HCEC 1CT (cell line): ENCODE measurements around the gene DOHH.
A peak's percentile ranks its signal among the peaks of the same experiment; 100 is the strongest.
"Not testable (repeated sequence)": the region's sequence is repeated elsewhere in the genome, so short reads cannot be mapped to it uniquely, and the experiment has no call there.

ENCODE experiments used
- DNase-seq: peaks from one replicate; pipeline ENCODE4 v3.0.0-alpha.2; 2017

The DOHH gene

DNA sequence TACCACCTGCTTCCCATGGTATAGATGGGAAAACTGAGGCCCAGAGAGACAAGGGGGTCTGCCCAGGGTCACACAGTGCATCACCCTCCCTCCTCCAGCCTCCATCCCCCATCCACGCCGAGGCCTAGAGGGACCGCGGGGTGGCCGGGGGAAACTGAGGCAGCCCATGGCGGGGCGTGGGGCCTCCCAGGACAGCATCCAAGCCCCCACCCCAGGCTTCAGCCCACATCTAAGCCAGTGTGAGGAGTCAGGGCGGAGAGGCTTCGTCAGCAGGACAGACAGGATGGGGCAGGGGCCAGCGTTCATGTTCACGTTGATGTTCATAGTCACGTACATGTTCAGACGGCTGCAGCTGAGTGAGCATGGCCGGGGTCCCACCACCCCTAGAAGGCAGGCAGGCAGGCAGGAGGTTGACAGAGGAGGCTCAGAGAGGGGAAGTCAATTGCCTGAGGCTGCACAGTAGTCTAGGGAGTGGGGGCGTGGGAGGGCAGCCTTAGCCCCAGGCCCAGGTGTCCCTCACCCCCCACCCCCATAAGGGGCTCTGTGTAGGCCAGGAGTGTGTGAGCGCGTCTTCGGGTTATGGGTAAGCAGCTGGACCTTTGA is 43.4 kb downstream of the DOHH start:
- DNase-seq: no peak

DNA sequence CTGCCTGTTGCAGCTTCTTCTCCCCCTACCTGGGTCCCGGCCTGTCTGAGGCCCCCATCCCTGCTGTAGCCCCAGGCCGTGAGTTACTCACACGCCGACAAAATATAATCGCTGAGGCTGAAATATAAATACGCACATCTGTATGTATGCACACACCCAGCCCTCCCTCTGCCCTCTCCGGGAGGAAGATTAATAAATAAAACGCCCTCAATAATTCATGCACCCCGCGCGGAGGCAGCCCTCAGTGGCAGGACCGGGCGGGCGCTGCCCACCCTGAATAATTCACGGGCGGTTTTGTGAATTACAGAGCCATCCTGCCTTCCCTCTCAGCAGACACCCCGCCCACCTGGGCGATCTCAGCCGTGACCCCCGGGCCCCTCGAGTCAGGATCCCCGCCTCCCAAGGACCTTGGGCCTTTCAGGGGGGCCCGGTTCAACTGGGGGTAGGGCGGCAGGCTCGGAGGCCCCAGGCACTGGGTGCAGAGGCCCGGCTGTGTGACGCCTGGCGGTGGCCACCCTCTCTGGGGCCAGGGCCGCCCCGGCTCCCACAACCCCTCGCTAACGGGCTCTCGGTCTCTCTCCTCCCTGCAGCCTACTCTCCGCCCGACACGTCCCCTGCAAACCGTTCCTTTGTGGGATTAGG is 44.4 kb downstream of the DOHH start:
- DNase-seq: no peak

DNA sequence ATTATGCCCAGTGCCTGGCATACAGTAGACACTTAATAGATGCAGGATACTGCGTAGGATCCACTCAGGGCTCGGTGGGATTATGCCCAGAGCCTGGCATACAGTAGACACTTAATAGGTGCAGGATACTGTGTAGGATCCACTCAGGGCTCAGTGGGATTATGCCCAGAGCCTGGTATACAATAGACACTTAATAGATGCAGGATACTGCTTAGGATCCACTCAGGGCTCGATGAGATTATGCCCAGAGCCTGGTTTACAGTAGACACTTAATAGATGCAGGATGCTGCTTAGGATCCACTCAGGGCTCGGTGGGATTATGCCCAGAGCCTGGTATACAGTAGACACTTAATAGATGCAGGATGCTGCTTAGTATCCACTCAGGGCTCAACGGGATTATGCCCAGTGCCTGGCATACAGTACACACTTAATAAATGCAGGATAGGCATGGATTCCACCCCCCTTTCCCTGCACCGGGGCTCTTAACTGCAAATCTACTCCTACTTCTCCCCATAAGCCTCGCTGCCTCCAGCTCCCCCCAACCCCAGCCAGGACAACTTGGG is 45.0 kb downstream of the DOHH start:
- DNase-seq: no peak

DNA sequence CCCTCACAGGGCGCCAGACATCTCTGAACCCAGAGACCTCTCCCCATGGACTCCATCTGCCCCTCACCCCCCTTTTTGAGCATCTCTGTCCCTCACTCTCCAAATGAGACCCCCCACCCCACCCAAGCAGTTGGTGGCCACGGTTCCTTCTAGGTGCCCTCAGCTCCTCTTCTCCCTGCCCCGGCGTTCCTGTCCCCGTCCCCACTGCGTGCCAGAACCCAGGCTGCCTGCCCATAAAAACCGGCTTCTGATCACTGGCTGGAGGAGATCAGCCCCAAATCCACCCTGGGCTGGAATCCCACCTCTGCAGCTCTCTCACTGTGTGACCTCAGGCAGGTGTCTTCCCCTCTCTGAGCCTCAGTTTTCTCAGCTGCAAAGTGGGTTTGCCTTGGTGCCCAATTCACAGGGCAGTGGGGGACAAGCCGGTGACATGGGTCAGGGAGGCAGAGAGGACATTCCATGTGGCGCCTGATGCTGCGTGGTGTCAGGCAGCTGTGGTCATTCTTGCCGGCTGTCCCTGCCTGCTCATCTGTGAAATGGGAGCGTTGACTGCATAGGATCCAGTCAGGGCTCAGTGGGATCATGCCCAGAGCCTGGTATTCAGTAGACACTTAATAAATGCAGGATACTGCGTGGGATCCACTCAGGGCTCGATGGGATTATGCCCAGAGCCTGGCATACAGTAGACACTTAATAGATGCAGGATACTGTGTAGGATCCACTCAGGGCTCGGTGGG is 45.6 kb downstream of the DOHH start:
- no peak for DNase-seq

DNA sequence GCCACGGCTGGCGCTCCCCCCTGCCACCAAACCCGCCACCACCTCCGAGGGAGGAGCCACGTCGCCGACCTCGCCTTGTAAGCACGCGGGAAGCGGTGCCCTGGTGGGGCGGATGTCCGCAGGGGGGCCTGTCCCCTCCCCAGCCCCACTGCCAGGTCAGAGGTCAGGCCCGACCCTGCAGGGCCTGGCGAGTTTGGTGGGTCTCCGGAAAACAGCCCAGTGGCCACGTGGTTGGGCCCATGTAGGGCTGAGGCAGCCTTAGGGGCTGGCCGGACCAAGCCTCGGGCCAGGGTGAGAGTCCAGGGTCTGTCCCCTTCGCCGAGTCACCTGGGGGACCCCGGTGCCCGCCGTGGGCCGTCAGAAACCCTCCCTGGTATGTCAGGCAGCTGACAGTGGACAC is 46.6 kb downstream of the DOHH start:
- DNase-seq: no peak

DNA sequence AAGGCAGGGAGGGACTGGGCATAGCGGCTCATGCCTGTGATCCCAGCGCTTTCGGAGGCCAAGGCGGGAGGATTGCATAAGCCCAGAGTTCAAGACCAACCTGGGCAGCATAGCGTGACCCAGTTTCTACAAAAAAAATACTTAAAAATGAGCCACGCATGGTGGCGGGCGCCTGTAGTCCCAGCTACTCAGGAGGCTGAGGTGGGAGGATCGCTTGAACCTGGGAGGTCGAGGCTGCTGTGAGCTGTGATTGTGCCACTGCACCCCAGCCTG is 47.6 kb downstream of the DOHH start:
- DNase-seq: not testable (repeated sequence)

DNA sequence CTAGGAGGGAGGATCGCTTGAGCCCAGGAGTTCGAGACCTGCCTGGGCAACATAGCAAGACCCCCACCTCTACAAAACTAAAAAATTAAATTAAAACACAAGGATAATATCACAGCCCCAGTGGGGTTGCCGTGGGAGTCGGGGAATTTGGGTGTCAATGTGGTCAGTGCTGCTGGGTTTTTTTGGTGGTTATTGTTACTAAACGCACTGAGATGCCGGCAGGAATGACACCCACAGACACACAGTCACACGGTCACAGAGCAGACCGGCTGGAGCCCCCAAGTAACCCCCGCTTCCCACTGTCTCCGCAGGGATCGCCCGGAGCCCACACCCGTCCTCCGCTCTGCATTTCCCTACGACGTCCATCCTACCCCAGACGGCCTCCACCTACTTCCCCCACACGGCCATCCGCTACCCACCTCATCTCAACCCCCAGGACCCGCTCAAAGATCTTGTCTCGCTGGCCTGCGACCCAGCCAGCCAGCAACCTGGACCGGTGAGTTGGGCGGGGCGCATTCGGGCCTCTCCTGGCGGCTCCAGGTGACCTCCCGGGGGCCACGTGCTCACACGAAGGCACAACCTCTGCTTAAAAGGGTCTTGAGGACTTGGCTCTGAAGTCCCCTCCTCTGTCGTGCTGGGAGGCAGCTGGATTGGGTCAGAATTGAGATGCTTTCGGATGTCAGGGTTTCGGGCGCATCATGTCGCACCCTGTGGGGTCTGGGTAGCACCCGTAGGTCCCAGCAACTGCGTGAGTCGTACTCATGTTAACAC is 48.1 kb downstream of the DOHH start:
- no peak for DNase-seq

DNA sequence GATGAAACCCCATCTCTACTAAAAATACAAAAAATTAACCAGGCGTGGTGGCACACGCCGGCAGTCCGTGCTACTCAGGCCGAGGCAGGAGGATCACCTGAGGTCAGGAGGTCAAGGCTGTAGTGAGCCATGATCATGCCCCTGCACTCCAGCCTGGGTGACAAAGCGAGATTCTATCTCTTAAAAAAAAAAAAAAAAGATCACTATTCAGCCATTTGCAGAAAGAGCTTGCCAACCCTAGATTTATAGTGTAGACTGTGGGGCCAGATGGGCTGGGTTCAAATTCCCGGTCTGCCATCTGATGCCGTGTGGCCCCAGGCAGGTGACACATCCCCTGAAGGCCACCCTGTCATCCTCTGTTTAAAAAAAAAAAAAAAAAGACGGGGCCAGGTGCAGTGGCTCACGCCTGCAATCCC is 49.0 kb downstream of the DOHH start:
- no peak for DNase-seq

DNA sequence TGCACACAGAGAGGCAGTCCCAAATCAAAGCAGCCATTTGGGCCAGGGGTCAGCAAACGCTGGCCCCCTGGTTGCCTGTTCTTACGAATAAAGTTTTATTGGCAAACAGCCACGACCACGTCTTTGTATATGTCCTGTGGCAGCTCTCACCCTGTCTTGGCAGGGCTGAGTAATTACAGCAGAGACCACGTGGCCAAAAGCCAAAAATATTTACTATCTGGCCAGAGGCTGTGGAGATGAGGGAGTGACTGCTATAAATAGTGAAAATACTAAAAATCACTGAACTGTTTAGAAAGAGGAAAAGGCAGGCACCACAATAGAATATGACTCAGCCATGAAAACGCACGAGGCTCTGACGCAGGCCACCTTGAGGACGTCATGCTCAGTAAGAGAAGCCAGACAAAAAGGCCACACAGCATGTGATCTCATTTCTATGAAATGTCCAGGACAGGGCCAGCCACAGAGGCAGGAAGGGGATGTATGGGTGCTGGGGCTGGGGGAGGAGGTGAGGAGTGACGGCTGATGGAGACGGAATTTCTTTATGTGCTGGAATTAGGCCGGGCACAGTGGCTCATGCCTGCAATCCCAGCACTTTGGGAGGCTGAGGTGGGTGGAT is 49.6 kb downstream of the DOHH start:
- DNase-seq: peak; percentile 100

DNA sequence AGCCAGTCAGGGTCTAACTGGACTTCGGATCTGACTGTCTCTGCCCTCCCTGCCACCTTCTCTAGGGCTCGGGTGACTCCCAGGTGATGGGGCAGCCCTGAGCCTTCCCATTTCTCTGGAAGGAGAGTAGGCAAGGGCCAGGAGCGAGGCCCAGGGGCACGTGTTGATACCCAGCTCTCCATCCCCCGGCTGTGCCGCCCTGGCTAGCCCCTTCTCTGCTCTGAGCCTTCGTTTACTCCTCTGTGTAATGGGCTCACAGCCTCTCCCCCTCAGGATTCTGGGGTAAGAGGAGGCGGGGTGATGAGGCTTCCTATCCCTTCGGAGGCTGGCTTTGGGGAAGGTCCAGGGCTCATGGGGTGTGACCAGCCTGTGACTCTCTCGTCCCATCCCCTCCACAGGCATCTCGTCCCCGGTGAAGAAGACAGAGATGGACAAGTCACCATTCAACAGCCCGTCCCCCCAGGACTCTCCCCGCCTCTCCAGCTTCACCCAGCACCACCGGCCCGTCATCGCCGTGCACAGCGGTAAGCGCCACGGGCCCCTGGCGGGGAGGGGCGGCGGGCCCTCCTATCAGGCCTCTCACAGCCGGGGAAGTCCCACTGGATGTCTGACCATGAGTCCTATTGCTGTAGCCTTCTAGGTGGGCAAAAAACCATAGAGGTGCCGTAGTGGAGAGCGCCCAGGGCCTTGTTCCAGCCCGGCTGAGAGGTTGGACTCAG is 51.7 kb downstream of the DOHH start:
- no peak for DNase-seq

DNA sequence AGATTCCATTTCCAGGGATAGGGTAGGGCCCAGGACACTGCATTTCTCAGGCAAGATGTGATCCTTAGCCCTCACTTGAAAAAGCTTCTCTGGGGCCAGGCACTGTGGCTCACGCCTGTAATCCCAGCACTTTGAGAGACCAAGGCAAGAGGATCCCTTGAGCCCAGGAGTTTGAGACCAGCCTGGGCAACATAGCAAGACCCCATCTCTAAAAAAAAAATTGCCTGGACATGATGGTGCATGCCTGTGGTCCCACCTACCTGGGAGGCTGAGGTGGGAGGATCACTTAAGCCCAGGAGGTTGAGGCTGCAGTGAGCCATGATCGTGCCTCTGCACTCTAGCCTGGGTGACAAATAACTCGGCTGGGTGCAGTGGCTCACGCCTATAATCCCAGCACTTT is 53.8 kb downstream of the DOHH start:
- not testable (repeated sequence) for DNase-seq

DNA sequence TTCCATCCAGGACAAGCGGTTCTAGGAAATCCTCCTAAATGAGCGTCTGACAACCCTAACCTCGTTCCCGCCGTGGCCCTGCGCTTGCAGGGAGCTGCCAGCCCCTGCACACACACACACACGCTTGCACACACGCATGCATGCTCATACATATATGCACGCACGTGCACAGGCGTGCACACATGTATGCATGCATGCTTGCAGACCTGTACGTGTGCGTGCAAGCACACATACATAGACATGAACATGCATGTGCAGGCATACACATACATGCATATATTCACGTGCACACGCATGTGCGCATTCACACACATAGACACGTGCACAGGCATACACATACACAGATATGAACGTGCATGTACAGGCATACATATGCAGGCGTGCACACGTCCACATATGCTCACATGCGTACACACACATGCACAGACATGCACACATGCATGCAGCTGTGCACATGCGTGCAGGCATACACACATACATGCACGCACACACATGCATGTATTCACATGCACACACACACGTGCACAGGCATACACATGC is 55.7 kb downstream of the DOHH start:
- DNase-seq: no peak

DNA sequence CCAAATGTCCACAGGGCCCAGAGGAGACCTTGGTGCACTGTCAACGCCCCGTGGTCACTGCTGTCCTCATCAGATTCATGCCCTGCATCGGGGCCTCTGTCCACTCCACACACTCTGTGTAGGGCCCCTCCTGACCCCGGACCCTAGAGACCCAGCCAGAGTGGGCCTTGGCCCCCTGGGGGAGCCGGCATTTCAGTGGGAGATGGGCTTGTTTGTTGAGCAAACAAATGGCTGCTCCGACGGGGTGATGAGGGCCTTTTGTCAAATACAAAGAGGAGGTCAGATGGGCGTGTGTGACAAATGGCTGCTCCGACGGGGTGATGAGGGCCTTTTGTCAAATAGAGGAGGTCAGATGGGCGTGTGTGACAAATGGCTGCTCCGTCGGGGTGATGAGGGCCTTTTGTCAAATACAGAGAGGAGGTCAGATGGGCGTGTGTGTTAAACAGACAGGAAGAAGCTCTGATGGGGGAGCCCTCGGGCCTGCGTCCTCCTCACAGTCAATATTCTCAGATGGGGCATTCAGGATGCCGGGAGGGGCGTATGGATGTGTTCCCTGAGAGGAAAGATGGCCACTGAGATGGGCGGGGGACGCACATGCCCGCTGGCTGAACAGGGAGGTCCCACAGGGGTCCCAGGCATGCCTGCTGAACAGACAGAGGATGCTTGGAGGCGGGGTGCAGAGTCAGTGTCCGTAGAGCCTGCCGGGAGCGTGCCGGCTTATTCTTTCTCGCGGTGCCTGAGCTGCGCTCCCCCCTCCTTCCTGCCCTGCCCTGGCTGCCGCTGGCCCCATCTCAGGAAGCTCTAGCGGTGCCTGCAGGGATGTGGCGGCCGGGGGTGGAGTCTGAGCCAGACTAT is 56.4 kb downstream of the DOHH start:
- no peak for DNase-seq

DNA sequence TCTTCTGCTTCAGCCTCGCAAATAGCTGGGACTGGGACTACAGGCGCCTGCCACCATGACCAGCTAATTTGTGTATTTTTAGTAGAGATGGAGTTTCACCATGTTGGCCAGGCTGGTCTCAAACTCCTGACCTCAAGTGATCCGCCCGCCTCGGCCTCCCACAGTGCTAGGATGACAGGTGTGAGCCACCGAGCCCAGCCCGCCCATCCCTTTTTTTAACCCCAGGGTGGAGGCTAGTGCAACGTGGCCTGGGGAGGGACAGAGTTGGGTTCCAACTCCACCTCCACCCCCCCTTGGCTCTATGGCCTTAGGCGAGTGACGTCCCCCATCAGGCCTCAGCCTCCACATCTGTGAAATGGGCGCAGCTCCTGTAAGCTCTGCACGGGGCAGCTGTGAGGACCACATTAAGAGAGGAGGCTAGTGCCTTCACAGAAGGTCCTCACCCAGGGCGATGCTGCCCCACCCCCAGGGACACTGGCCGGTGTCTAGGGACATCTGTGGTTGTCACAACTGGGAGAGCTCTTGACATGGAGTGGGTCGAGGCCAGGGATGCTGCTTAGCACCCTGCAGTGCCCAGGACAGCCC is 57.9 kb downstream of the DOHH start:
- no peak for DNase-seq

DNA sequence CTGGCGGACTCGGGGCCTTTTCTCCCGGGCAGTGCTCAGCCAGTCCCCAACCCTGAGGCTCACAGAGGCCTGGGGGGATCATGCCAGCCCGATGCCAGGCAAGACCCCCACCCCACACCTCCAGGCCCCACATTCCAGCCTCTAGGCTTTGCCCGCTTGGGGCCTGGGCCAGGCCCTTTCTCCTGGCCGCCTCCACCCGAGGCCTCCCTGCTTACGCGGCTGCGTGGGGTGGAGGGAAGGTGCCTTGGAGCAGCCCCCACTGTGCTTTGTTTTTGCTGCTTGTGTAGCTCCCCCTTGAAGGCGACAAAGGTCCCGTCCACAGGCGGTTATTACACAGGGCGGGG is 58.5 kb downstream of the DOHH start:
- no peak for DNase-seq

DNA sequence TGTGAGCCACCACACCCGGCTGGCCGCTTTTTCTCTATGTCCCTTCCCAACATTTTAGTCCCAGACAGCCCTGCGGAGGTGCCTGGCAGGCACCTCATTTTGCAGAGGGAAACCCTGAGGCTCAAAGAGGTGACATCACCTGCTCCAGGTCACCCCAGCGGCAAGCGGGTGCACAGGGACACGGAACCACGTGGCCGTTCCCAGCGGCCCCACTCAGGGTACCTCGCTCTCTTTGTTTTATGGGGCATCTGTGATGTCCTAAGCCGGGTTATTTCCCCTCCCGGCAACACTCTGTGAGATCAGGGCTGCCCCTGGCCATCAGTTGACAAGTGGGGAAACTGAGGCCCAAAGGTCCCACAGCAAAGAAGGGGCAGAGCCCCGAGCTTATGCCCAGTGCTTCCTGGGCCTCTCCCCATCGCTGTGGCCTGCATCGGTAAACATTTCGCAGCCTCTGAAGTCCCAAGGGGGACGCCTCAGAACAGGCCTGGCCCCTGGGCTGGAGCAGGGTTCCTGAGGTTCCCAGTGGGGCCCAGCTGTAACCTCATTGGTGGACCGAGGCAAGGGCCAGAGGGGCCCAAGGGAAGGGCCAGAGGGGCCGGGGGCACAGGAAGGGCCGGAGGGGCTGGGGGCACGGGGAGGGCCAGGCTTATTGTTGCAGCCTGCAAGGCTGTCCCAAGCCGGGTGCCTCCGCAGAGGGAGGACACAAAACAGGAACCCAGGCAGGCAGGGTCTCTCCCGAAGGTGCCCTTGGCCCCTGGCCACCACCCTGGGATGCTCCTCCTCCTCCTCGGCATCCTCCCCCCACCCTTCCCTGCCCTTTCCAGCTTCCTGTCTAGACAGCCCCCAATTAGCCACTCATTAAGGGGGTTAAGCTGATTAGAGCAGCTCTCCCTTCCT is 59.1 kb downstream of the DOHH start:
- DNase-seq: no peak
